Ammon's horn (tissue), 1 donor: ENCODE results near the gene SPDEF.

Experiments used
- DNase-seq: peaks from one replicate; pipeline ENCODE4 v3.0.0-alpha.2; 2016; ENCODE audit warnings: low spot score

The SPDEF gene

GRCh38 chr6:34562861-34563512 lies 6.9 kb upstream of the SPDEF start:
- DNase-seq: no peak

- DNase-seq: no peak
Measured at GRCh38 chr6:34562350-34562749, 6.2 kb upstream of the SPDEF start.

DNA sequence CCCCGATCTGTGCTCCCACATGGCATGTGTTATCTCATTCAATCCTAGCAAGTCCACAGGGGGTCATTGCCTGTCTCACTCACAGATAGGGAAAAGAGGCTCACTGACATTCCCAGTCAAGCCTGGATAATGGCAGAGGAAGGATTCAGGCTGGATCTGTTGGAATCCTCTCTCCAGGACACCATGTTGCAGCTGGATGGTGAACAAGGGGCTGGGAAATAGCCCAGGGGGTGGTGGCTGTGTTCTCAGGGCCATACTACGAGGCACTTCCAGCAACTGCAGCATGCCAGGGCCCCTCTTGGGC lies 5.0 kb upstream of the SPDEF start:
- no peak for DNase-seq

GRCh38 chr6:34560366-34561226 lies 4.5 kb upstream of the SPDEF start:
- no peak for DNase-seq

GRCh38 chr6:34559651-34560365 lies 3.7 kb upstream of the SPDEF start:
- no peak for DNase-seq

- DNase-seq: no peak
Measured at GRCh38 chr6:34558172-34558714, 2.1 kb upstream of the SPDEF start.

GRCh38 chr6:34557228-34557627 lies 1.1 kb upstream of the SPDEF start:
- DNase-seq: no peak

- DNase-seq: no peak
Measured at GRCh38 chr6:34556493-34556892, 364 bp upstream of the SPDEF start.

GRCh38 chr6:34555328-34555727 lies 801 bp downstream of the SPDEF start:
- no peak for DNase-seq

- no peak for DNase-seq
Measured at GRCh38 chr6:34555007-34555322, 1.2 kb downstream of the SPDEF start.

- DNase-seq: no peak
Measured at GRCh38 chr6:34554291-34555006, 1.7 kb downstream of the SPDEF start.

GRCh38 chr6:34553750-34554149 lies 2.4 kb downstream of the SPDEF start:
- DNase-seq: no peak

DNA sequence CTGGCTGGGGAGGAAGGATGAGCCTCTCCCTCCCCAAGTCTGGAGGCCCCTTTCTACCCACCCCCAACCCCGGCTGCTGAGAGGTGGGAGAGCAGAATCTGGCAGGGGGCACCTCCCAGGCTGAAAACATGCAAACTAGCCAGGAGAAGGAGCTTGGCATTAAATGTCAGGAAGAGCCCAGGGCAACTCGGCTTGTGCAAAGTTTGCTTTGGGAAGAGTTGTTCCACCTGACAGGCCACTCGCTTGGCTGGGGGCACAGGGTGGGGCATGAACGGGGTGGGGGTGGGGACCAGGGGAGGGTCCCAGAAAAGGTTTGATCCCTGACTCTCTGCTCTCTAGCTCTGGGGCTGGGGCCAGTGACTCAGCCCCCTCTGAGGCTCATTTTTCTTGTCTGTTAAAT lies 3.0 kb downstream of the SPDEF start:
- DNase-seq: no peak

DNA sequence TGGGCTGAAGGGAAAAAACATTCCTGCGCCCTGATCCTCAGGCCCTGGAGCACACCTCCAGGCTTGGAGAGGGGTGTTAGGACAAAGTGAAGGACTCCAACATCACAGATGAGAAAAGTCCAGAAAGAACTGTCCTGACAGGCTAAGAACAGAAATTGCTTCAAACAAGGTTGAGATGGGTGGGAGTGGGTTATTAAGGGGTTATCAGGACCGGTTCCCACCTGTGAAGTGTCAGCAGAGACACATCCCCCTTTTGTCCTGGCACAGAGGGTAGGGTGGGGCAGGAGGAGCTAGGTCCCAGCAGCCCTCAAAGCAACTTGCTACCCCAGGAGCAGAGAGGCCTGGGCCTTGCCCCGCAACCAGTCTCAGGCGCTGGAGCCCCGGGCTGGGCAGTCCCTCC lies 3.5 kb downstream of the SPDEF start:
- no peak for DNase-seq

- DNase-seq: no peak
Measured at GRCh38 chr6:34551720-34552119, 4.4 kb downstream of the SPDEF start.

DNA sequence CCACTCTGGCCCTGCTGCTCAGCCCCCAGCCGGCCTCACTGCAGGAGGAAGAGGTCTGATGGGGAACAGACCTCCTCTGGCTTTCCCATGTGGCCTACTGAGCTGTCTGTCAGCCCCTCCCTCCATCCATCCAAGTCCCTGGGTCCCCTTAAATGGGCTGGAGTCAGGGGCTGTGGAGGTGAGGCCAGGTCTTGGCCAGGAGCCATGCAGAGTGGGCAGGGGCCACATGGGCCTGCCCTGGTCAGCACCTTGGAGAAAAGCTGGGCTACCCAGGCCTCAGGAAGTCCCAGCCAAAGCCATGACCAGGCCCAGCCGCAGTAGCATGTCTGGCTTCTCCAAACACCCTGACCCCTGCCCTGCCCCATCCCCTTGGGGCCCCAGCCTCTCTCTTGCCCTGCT lies 6.3 kb downstream of the SPDEF start:
- DNase-seq: no peak

DNA sequence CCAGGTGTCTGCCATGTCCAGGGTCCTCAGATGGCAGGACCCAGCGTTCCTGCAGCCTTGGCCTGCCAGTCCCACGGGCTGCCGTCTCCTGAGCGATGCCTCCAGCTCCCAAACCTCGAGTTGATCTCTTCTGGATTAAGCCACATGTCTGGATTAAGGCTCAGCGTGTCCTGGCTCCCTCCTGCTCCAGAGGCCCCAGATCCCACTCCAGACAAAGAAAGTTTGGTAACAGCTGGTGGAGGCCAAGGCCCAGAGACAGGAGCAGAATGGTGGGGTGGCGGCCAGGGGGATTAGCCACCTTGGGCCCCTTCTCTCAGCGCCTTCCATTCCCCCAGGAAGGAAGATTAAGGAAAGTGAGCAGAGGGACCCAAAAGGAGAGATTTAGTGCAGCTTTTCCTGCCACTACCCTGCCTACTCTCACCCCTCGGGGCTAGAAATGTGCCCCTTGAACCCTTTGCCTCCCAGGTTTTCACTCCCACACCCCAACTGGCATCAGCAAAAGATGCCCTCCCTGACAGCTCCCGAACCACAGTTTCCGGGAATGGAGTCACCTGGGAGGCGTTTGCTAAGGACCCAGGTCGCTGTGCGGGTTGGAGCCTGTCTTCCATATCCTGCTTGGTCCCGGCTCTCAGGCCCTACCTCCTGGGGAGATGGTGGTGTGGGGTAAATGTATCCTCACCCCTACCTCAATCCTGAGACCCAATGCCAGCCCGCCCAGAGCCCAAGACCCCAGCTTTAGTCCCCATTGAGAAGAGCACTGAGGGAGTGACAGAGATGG lies 6.9 kb downstream of the SPDEF start:
- no peak for DNase-seq

DNA sequence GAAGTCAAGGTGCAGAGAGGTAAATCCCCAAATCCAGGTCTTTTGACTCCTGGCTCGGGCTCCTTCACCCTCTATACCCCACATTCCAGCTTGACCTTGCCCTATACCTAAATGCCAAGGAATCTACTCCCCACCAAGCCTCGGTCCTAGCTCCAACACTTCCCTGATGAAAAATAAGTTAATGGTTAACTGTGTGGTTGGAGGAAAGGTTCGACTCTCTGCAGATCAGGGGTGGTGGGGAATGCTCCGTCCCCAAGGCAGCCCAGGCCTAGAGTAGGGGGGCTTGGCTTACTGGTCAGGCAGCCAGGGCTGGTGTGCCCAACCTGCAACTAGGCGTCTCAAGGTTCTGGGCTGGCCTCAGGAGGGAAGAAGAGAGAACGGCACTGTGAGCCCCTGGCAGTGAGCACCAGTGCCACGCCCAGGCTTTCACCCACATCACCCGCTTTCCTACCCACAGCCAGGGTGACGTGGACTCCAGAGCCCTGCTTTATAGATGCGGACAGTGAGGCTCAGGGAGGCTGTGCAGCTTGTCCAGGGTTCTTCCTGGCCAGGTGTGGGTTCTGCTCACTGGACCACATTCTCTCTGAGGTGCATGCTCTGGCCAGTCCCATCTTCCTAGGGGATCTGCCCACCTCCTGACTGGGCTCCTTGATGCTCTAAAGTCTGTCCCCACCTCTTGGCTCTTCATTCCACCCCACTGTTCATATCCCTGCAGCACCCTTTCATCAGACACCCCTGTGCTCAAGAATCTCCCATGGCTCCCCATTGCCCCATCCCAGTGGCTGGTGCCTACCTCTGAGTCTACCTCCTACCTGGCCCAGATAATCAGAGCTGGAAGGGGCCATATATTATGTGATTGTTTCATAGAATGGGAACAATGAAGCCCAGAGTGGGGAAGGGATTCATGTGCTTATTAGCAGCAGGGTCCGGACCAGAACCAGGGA lies 8.2 kb downstream of the SPDEF start:
- DNase-seq: no peak

DNA sequence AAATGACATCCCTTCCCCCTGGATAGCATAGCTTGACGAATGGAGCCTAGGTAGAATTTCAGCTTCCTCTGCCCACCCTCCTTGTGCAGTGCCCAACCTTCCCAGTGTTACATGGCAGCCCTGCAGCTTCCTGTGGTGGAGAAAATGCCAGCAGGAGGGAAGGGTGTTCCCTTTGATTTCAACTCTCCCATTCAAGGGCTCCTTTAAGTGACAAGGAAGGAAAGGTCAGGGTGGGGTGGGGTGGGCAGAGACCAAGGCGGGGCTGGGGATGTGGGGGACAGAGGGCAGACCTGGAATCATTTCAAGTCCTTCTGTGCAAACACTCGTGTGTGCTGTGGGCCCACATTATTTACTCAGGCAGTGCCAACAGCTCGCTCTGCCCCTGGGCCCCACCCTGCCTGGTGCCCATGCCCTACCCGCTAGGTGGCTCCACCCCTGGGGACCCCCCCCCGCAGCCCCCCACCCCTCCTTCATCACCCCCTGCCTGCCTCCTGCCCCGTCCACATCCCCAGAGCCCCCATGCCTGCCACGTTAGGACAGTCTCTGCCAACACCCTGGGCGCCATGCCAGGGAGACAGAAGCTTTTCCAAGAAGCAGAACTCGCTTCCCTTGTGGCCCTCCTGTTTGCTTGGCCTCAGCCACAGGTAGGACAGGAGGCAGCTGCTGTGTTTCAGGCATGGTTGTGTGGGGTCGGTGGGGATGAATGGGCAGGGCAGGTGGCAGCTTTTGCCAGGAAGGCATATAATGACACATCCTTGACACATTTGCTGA lies 9.4 kb downstream of the SPDEF start:
- peak; percentile 62 for DNase-seq
